ENCODE results near the gene MEGF10. TPM values are rescaled to one million over a fixed set of nuclear protein-coding genes. Genes with fewer than 3 reads are reported as not detected.
"Not testable (repeated sequence)": the region's sequence is repeated elsewhere in the genome, so short reads cannot be mapped to it uniquely, and the experiment has no call there.

The MEGF10 gene
- total RNA-seq: not detected in 2 replicates

- H3K36me3 Mint-ChIP-seq (ENCODE audit: low read depth): no peaks in the 10 kb centered on the region
- no peak for DNase-seq (ENCODE audit: low spot score)
- intact Hi-C loops (cut with micrococcal nuclease): loop anchor here (2.0 kb wide), 1 partner anchor 205 kb away; no protein-coding TSS in a partner anchor
- H3K4me3 Mint-ChIP-seq (ENCODE audit: low read depth): no peak within 1 kb of the TSS
- peaks cover 73% of the 10 kb centered on the region for H3K27me3 Mint-ChIP-seq (ENCODE audit: low read depth)
- no peaks in the 10 kb centered on the region for H3K4me1 Mint-ChIP-seq (ENCODE audit: low read depth)
- no peak within 1 kb of the TSS for H3K27ac Mint-ChIP-seq
- H3K9me3 Mint-ChIP-seq: no peaks in the 10 kb centered on the region
Measured at GRCh38 chr5:127290019-127290945, at the start of gene MEGF10. TSS of gene MEGF10 (plus strand) at chr5:127290796. CDS start at chr5:127331309, 40,513 bp downstream.

DNA sequence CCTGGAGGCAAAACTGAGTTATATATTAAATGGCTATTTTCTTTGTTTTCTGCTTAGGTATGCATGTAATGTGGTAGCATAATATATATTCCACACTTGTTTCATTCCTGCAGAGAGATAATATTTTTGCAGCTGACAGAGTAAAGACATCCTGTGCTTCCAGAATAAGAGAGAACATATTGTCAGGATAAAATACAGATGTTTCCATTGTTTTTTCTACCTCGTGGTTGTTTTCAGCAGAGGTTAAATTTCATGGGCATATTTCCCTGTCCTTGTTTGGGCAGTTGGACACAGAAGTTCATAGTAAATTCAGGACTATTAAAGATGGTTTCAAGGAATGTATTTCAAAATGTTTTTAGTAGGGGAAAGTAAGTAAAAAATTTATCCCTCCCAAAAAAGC, 47.6 kb upstream of the MEGF10 start:
- Mint-ChIP-seq H3K4me3 (ENCODE audit: low read depth) (no peak overlapping the region), H3K36me3 (ENCODE audit: low read depth) (no peaks in the 10 kb centered on the region), H3K9me3 (no peaks in the 10 kb centered on the region), H3K4me1 (ENCODE audit: low read depth) (no peaks in the 10 kb centered on the region), H3K27ac (no peak overlapping the region), H3K27me3 (ENCODE audit: low read depth) (peaks cover 5% of the 10 kb centered on the region)
- intact Hi-C loops (cut with micrococcal nuclease): no loop called here
- DNase-seq (ENCODE audit: low spot score): no peak

- H3K4me3 Mint-ChIP-seq (ENCODE audit: low read depth): no peak overlapping the region
- intact Hi-C loops (cut with micrococcal nuclease): no loop called here
- no peak for DNase-seq (ENCODE audit: low spot score)
Measured at GRCh38 chr5:127254729-127255284, 35.8 kb upstream of the MEGF10 start.

DNA sequence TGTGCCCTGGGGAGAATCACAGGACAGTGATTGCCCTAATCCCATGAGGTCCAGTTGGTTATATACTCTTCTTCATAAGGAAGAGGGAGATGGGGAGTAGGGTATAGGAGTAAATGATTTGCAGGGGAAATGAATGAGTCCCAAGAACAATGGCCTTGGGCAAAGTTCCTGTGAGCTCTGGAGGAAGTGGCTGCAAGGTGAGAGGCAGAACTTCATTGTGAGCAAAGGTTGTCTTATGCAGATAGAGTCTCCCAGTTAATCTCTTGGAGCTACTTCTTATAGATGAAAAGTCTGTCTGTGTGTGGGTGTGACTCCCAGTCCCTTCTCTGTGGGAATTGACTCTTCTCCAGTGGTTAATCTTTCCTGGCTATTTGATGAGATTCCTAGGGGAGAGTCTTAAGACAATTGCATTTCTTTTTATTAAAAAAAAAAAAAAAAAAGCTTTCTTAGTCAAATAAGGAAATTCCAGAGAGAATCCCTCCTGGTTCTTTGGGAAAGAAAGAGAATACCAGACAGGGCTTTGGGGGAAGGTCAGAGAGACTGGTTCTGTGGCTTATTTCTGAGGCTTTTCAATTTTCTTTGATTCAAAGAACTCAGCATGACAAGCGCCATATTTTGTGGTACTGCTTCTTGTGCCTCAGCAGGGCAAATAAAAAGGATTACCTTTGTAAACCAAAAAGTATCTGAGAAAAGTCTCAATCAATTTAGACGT, 33.6 kb upstream of the MEGF10 start:
- H3K27ac Mint-ChIP-seq: no peak overlapping the region
- H3K4me3 Mint-ChIP-seq (ENCODE audit: low read depth): no peak overlapping the region
- H3K27me3 Mint-ChIP-seq (ENCODE audit: low read depth): peaks cover 4% of the 10 kb centered on the region
- no peaks in the 10 kb centered on the region for H3K4me1 Mint-ChIP-seq (ENCODE audit: low read depth)
- peaks cover 5% of the 10 kb centered on the region for H3K9me3 Mint-ChIP-seq
- DNase-seq (ENCODE audit: low spot score): no peak
- intact Hi-C loops (cut with micrococcal nuclease): no loop called here
- H3K36me3 Mint-ChIP-seq (ENCODE audit: low read depth): no peaks in the 10 kb centered on the region

More at GRCh38 chr5:127254729-127255284, 35.8 kb upstream of the MEGF10 start:
- H3K4me1 Mint-ChIP-seq (ENCODE audit: low read depth): no peaks in the 10 kb centered on the region
- peaks cover 4% of the 10 kb centered on the region for H3K27me3 Mint-ChIP-seq (ENCODE audit: low read depth)
- no peak overlapping the region for H3K27ac Mint-ChIP-seq
- H3K36me3 Mint-ChIP-seq (ENCODE audit: low read depth): no peaks in the 10 kb centered on the region
- peaks cover 5% of the 10 kb centered on the region for H3K9me3 Mint-ChIP-seq

GRCh38 chr5:127260686-127261085, 29.9 kb upstream of the MEGF10 start:
- no peak for DNase-seq (ENCODE audit: low spot score)
- no peaks in the 10 kb centered on the region for H3K9me3 Mint-ChIP-seq
- no peaks in the 10 kb centered on the region for H3K36me3 Mint-ChIP-seq (ENCODE audit: low read depth)
- no peaks in the 10 kb centered on the region for H3K4me1 Mint-ChIP-seq (ENCODE audit: low read depth)
- intact Hi-C loops (cut with micrococcal nuclease): no loop called here
- no peak overlapping the region for H3K27ac Mint-ChIP-seq
- peaks cover 4% of the 10 kb centered on the region for H3K27me3 Mint-ChIP-seq (ENCODE audit: low read depth)
- H3K4me3 Mint-ChIP-seq (ENCODE audit: low read depth): no peak overlapping the region

- H3K4me3 Mint-ChIP-seq (ENCODE audit: low read depth); H3K27ac Mint-ChIP-seq; DNase-seq (ENCODE audit: low spot score); H3K4me1 Mint-ChIP-seq (ENCODE audit: low read depth); H3K36me3 Mint-ChIP-seq (ENCODE audit: low read depth); H3K9me3 Mint-ChIP-seq; H3K27me3 Mint-ChIP-seq (ENCODE audit: low read depth); intact Hi-C loops (cut with micrococcal nuclease): not testable (repeated sequence)
Measured at GRCh38 chr5:127265473-127265872, 25.1 kb upstream of the MEGF10 start.

- H3K9me3 Mint-ChIP-seq; DNase-seq (ENCODE audit: low spot score); H3K27me3 Mint-ChIP-seq (ENCODE audit: low read depth); H3K36me3 Mint-ChIP-seq (ENCODE audit: low read depth); H3K27ac Mint-ChIP-seq; H3K4me3 Mint-ChIP-seq (ENCODE audit: low read depth); H3K4me1 Mint-ChIP-seq (ENCODE audit: low read depth); intact Hi-C loops (cut with micrococcal nuclease): not testable (repeated sequence)
Measured at GRCh38 chr5:127268342-127268741, 22.3 kb upstream of the MEGF10 start.

- DNase-seq (ENCODE audit: low spot score); H3K9me3 Mint-ChIP-seq; H3K4me3 Mint-ChIP-seq (ENCODE audit: low read depth): not testable (repeated sequence)
Measured at GRCh38 chr5:127270713-127271112, 19.9 kb upstream of the MEGF10 start.

DNA sequence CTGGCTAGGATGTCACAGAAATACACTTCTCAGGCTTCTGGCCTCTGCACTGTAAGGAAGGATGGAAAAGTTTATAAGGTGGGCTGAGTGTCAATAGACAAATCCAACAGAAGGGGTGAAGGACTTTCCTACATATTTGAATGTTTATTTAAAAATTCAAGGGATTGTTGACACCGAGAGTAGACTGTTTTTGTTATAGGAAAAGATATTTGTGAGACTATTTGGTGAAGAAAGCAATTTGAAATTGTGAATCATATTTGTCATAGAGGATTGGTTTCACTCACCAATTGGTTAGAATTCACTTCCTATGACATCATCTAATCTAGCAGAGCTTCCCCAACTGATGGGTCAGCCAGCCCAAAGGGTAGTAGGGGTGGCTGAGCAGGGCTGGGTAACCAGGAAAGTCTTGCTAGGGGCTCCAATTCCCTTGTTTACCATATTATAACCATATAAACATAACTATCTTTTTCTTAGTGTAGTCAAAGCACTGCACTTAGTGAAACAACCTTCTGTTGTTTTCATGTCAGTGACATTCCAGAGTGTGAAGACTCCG, 14.9 kb upstream of the MEGF10 start:
- Mint-ChIP-seq H3K27ac (no peak overlapping the region), H3K36me3 (ENCODE audit: low read depth) (no peaks in the 10 kb centered on the region), H3K4me3 (ENCODE audit: low read depth) (no peak overlapping the region), H3K27me3 (ENCODE audit: low read depth) (peaks cover 1% of the 10 kb centered on the region), H3K4me1 (ENCODE audit: low read depth) (no peaks in the 10 kb centered on the region), H3K9me3 (peaks cover 3% of the 10 kb centered on the region)
- no peak for DNase-seq (ENCODE audit: low spot score)
- intact Hi-C loops (cut with micrococcal nuclease): no loop called here

More at GRCh38 chr5:127270713-127271112, 19.9 kb upstream of the MEGF10 start:
- H3K27me3 Mint-ChIP-seq (ENCODE audit: low read depth); H3K27ac Mint-ChIP-seq; H3K36me3 Mint-ChIP-seq (ENCODE audit: low read depth); H3K4me1 Mint-ChIP-seq (ENCODE audit: low read depth); intact Hi-C loops (cut with micrococcal nuclease): not testable (repeated sequence)

DNA sequence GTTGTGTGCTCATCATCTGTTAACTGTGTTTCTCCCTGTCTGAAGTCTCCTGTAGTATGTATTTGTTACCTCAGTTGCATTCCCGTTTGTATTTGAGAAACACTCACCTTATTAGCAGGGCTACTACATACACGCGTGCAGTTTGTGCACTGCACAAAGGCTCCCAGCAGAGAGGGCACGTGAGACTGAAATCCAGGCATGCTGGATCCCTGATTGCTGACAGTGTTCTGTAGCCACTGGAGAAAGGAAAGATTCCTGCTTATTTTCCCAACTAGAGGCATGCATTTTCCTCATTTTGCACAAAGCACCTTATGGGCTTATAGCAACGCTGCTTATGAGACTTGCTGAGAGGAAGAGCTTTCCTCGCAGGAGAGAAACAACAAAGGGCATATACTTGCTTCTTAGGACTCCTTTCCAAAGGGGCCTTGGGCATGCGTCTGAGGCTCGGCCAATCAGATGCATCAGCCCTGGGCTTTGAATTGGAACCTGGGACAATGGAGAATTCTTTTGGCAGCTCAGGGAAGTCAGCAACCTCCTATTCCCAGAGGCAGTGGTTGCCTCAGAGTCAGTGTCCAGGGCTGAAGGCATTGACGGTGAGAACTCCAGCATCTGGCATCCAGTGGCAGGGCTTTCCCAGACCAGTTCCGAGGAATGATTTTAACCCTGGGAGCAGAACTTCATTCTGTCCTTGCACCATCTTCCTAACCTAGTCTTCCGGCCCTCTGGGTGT, 9.9 kb upstream of the MEGF10 start:
- Mint-ChIP-seq H3K4me3 (ENCODE audit: low read depth) (no peak overlapping the region), H3K27ac (no peak overlapping the region), H3K27me3 (ENCODE audit: low read depth) (peaks cover 9% of the 10 kb centered on the region), H3K9me3 (no peaks in the 10 kb centered on the region), H3K36me3 (ENCODE audit: low read depth) (no peaks in the 10 kb centered on the region), H3K4me1 (ENCODE audit: low read depth) (no peaks in the 10 kb centered on the region)
- intact Hi-C loops (cut with micrococcal nuclease): no loop called here
- no peak for DNase-seq (ENCODE audit: low spot score)

GRCh38 chr5:127281609-127282008, 9.0 kb upstream of the MEGF10 start:
- Mint-ChIP-seq H3K27me3 (ENCODE audit: low read depth) (peaks cover 14% of the 10 kb centered on the region), H3K9me3 (no peaks in the 10 kb centered on the region), H3K27ac (no peak overlapping the region), H3K4me1 (ENCODE audit: low read depth) (no peaks in the 10 kb centered on the region), H3K36me3 (ENCODE audit: low read depth) (no peaks in the 10 kb centered on the region), H3K4me3 (ENCODE audit: low read depth) (no peak overlapping the region)
- intact Hi-C loops (cut with micrococcal nuclease): no loop called here
- no peak for DNase-seq (ENCODE audit: low spot score)

GRCh38 chr5:127288676-127289075, 1.9 kb upstream of the MEGF10 start:
- Mint-ChIP-seq H3K36me3 (ENCODE audit: low read depth) (no peaks in the 10 kb centered on the region), H3K4me1 (ENCODE audit: low read depth) (no peaks in the 10 kb centered on the region), H3K4me3 (ENCODE audit: low read depth) (no peak overlapping the region), H3K27ac (no peak overlapping the region), H3K9me3 (no peaks in the 10 kb centered on the region), H3K27me3 (ENCODE audit: low read depth) (peaks cover 70% of the 10 kb centered on the region)
- intact Hi-C loops (cut with micrococcal nuclease): no loop called here
- no peak for DNase-seq (ENCODE audit: low spot score)
